ENCODE data around the gene ITGB2.

The ITGB2 gene

GRCh38 chr21:44939532-44940115 lies 18.9 kb upstream of the ITGB2 start, which contains the start of gene SLX9:
TSS of gene SLX9 (plus strand) at chr21:44940029. CDS start at chr21:44940058, 29 bp downstream.
- peak; percentile 74 to 86 for DNase-seq (ENCODE audit: low spot score in 2 of 2)
- H3K4me3 ChIP-seq: peak within 1 kb of the TSS; percentile 90
- in situ Hi-C loops (cut with MboI; ENCODE audit: low sequenced_read_pairs): no loop called here
- H3K36me3 ChIP-seq (replicated peaks): peaks cover 24% of the 10 kb centered on the region
- no peaks in the 10 kb centered on the region for H3K9me3 ChIP-seq
- H3K4me1 ChIP-seq: peaks cover 4% of the 10 kb centered on the region
- H3K27me3 ChIP-seq (ENCODE audit: low read depth): no peaks in the 10 kb centered on the region

DNA sequence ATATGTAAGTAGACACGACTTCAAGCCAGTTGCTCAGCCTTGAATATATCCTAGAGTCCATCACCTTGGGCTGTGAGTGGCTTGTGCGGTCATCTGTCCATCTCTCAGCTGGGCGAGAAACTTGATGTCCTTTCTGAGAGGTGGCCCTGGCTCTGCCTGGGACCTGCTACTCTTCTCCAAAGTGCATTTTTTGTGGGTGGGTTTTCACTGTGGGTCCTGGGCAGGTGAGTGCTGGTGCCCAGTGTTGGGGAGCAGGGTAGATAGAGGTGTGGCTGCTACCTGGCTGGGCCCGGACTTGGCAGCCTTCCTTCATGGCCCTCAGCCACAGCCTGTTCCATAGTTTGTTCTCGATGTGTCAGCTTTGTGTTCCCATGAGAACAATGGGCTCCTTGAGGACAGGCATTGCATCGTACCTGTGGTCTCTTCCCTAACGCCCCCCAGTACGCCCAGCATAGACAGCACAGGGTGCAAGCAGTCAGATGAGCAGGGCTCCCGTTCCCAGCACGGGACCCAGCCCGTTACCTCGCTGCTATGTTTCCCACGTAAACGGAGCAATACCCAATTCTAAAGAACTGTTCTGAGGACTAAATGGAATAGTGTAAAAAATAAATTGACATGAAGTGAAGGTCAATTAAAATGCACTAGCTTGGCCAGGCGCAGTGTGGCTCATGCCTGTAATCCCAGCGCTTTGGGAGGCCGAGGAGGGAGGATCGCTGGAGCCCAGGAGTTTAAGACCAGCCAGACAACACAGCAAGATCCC lies 18.3 kb upstream of the ITGB2 start:
- peaks cover 17% of the 10 kb centered on the region for H3K36me3 ChIP-seq (replicated peaks)
- no peaks in the 10 kb centered on the region for H3K27me3 ChIP-seq (ENCODE audit: low read depth)
- H3K4me3 ChIP-seq: peak overlapping the region; percentile 90
- in situ Hi-C loops (cut with MboI; ENCODE audit: low sequenced_read_pairs): no loop called here
- no peak for DNase-seq (ENCODE audit: low spot score in 2 of 2)
- no peaks in the 10 kb centered on the region for H3K9me3 ChIP-seq
- H3K4me1 ChIP-seq: peaks cover 4% of the 10 kb centered on the region

- H3K36me3 ChIP-seq (replicated peaks): no peaks in the 10 kb centered on the region
- H3K27me3 ChIP-seq (ENCODE audit: low read depth): peaks cover 26% of the 10 kb centered on the region
- H3K4me1 ChIP-seq: no peaks in the 10 kb centered on the region; the same call in 1 of the 2 replicates
- H3K4me3 ChIP-seq: no peak overlapping the region
- no peaks in the 10 kb centered on the region for H3K9me3 ChIP-seq
- DNase-seq (ENCODE audit: low spot score in 2 of 2): no peak
- in situ Hi-C loops (cut with MboI; ENCODE audit: low sequenced_read_pairs): no loop called here
Measured at GRCh38 chr21:44935533-44935927, 14.8 kb upstream of the ITGB2 start.

GRCh38 chr21:44934797-44935532 lies 14.3 kb upstream of the ITGB2 start:
- peaks cover 30% of the 10 kb centered on the region for H3K27me3 ChIP-seq (ENCODE audit: low read depth)
- no peaks in the 10 kb centered on the region for H3K36me3 ChIP-seq (replicated peaks)
- no peak for DNase-seq (ENCODE audit: low spot score in 2 of 2)
- no peaks in the 10 kb centered on the region; the same call in 1 of the 2 replicates for H3K4me1 ChIP-seq
- H3K4me3 ChIP-seq: no peak overlapping the region
- in situ Hi-C loops (cut with MboI; ENCODE audit: low sequenced_read_pairs): no loop called here
- no peaks in the 10 kb centered on the region for H3K9me3 ChIP-seq

DNA sequence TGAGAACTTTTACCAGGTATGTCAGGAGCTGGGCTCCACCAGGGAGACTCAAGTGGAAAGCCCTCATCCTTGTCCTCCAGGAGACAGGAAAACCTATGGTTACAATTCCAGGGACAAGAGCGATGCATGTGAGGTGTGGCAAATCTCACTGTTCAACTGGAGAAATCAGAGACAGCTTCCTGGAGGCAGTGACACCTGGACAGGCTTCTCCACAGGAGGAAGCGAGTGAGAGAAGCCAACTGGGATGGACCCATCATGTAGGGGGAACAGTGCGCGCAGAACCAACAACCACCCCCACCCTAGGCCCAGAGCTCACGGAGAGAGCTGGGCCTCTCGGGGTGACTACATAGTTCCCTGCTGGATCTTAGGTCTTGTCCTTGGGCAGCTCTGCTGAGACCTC lies 13.6 kb upstream of the ITGB2 start:
- Histone ChIP-seq H3K36me3 (replicated peaks) (no peaks in the 10 kb centered on the region), H3K4me3 (no peak overlapping the region), H3K4me1 (no peaks in the 10 kb centered on the region; the same call in 1 of the 2 replicates), H3K27me3 (ENCODE audit: low read depth) (peaks cover 37% of the 10 kb centered on the region), H3K9me3 (no peaks in the 10 kb centered on the region)
- no peak for DNase-seq (ENCODE audit: low spot score in 2 of 2)
- in situ Hi-C loops (cut with MboI; ENCODE audit: low sequenced_read_pairs): no loop called here

GRCh38 chr21:44933918-44934260 lies 13.2 kb upstream of the ITGB2 start:
- Histone ChIP-seq H3K27me3 (ENCODE audit: low read depth) (peaks cover 40% of the 10 kb centered on the region), H3K4me1 (no peaks in the 10 kb centered on the region; the same call in 1 of the 2 replicates), H3K9me3 (no peaks in the 10 kb centered on the region), H3K4me3 (no peak overlapping the region), H3K36me3 (replicated peaks) (no peaks in the 10 kb centered on the region)
- no peak for DNase-seq (ENCODE audit: low spot score in 2 of 2)
- in situ Hi-C loops (cut with MboI; ENCODE audit: low sequenced_read_pairs): no loop called here

DNA sequence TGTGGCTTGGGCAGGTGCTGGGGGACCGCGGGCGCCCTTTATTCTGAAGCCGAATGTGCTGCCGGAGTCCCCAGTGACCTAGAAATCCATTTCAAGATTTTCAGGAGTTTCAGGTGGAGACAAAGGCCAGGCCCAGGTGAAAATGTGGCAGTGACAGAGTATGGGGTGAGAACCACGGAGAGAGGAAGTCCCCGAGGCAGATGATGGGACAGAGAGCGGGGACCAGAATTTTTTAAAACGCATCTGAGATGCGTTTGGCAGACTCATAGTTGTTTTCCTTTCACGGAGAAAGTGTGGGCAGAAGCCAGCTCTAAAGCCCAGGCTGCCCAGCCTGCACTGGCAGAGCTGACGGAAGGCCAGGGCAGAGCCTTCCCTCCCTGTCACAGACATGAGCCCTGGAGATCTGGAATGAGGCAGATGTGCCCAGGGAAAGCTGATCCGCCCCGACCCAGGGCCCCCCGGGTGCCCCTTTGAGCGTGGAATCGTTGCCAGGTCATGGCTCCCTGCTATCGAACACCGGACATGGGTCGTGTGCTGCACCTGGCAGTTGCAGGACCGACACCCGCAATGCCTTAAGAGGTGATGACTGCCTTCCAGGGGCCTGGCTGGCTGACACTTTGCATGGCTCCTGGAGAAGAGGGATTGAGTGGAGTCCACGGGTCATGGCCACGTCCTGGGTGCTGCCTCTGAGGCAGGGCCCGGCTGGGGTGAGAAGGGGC lies 12.7 kb upstream of the ITGB2 start:
- H3K36me3 ChIP-seq (replicated peaks): no peaks in the 10 kb centered on the region
- no peak for DNase-seq (ENCODE audit: low spot score in 2 of 2)
- in situ Hi-C loops (cut with MboI; ENCODE audit: low sequenced_read_pairs): no loop called here
- H3K4me1 ChIP-seq: no peaks in the 10 kb centered on the region
- H3K4me3 ChIP-seq: no peak overlapping the region
- no peaks in the 10 kb centered on the region for H3K9me3 ChIP-seq
- H3K27me3 ChIP-seq (ENCODE audit: low read depth): peaks cover 40% of the 10 kb centered on the region

DNA sequence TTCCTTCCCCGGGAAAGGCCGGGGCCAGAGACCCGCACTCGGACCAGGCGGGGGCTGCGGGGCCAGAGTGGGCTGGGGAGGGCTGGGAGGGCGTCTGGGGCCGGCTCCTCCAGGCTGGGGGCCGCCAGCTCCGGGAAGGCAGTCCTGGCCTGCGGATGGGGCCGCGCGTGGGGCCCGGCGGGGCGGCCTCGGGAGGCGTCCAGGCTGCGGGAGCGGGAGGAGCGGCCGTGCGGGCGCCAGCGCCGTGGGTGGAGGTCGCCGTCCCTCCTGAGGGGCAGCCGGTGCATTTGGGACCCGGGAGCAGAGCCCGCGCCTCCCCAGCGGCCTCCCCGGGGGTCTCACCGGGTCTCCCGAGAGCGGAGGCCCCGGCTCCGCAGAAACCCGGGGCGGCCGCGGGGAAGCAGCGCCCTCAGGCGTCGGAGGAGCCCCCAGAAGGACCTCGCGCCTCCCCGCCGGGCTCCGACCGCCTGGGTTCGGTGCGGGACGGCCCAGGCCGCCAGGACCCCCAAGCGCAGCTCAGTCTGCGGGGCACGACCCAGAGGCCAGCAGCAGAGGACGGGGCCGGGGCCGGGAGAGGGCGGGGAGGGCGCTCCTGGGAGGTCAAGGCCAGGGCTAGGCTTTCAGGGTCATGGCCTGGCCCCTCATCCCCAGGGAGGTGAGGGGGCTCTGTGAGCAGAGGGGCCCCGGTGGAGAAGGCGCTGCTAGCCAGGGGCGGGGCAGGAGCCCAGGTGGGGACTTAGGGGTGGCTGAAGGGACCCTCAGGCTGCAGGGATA lies 11.9 kb upstream of the ITGB2 start:
- H3K36me3 ChIP-seq (replicated peaks): no peaks in the 10 kb centered on the region
- peaks cover 48% of the 10 kb centered on the region for H3K27me3 ChIP-seq (ENCODE audit: low read depth)
- in situ Hi-C loops (cut with MboI; ENCODE audit: low sequenced_read_pairs): no loop called here
- no peaks in the 10 kb centered on the region for H3K4me1 ChIP-seq
- no peaks in the 10 kb centered on the region for H3K9me3 ChIP-seq
- H3K4me3 ChIP-seq: peak overlapping the region; percentile 13
- peak in 1 of 2 experiments; percentile 48 for DNase-seq (ENCODE audit: low spot score in 2 of 2)

GRCh38 chr21:44931501-44932407 lies 11.1 kb upstream of the ITGB2 start:
- Histone ChIP-seq H3K4me3 (peak overlapping the region; percentile 13), H3K36me3 (replicated peaks) (no peaks in the 10 kb centered on the region), H3K4me1 (no peaks in the 10 kb centered on the region), H3K27me3 (ENCODE audit: low read depth) (peaks cover 54% of the 10 kb centered on the region), H3K9me3 (no peaks in the 10 kb centered on the region)
- in situ Hi-C loops (cut with MboI; ENCODE audit: low sequenced_read_pairs): no loop called here
- DNase-seq (ENCODE audit: low spot score in 2 of 2): no peak

- H3K4me3 ChIP-seq: no peak overlapping the region
- in situ Hi-C loops (cut with MboI; ENCODE audit: low sequenced_read_pairs): no loop called here
- H3K9me3 ChIP-seq: no peaks in the 10 kb centered on the region
- DNase-seq (ENCODE audit: low spot score in 2 of 2): no peak
- H3K27me3 ChIP-seq (ENCODE audit: low read depth): peaks cover 61% of the 10 kb centered on the region
- no peaks in the 10 kb centered on the region for H3K4me1 ChIP-seq
- no peaks in the 10 kb centered on the region for H3K36me3 ChIP-seq (replicated peaks)
Measured at GRCh38 chr21:44931137-44931500, 10.4 kb upstream of the ITGB2 start.

DNA sequence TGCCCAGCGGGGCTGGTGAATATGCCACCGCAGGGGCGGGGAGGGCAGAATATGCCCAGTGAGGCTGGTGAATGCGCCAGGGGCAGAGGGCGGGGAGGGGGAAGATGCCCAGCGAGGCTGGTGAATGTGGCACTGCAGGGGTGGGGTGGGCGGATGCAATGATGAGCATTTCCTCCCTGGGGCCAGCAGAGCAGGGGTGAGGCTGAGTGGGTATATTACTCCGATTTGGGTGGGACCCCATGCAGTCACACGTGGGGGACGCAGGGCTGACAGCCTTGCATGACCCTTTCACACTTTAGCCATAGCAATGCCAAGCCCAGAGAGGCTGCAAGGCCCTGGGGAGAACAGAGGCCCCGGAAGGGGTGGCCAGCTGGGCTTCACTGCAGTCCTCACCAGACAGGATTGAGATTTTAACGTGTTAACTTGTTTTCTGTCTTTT lies 9.9 kb upstream of the ITGB2 start:
- no peaks in the 10 kb centered on the region for H3K36me3 ChIP-seq (replicated peaks)
- no peaks in the 10 kb centered on the region for H3K4me1 ChIP-seq
- H3K9me3 ChIP-seq: no peaks in the 10 kb centered on the region
- in situ Hi-C loops (cut with MboI; ENCODE audit: low sequenced_read_pairs): no loop called here
- DNase-seq (ENCODE audit: low spot score in 2 of 2): no peak
- H3K27me3 ChIP-seq (ENCODE audit: low read depth): peaks cover 66% of the 10 kb centered on the region
- no peak overlapping the region for H3K4me3 ChIP-seq

GRCh38 chr21:44929799-44930542 lies 9.3 kb upstream of the ITGB2 start:
- no peak for DNase-seq (ENCODE audit: low spot score in 2 of 2)
- Histone ChIP-seq H3K9me3 (no peaks in the 10 kb centered on the region), H3K27me3 (ENCODE audit: low read depth) (peaks cover 71% of the 10 kb centered on the region), H3K4me3 (no peak overlapping the region), H3K36me3 (replicated peaks) (no peaks in the 10 kb centered on the region), H3K4me1 (no peaks in the 10 kb centered on the region)
- in situ Hi-C loops (cut with MboI; ENCODE audit: low sequenced_read_pairs): no loop called here
